DOHH2 (cell line): ENCODE results near the gene MYO15A.

Experiments used
- H3F3A ChIP-seq: fragments of 200-600 bp; sonication (generic), shearing (Covaris generic); 2 replicates; pipeline ENCODE4 v1.6.0; 2016; ENCODE audit warnings: antibody characterized with exemption, mild to moderate bottlenecking; ENCODE audit not compliant: control insufficient read depth, insufficient read depth
- H3K27ac ChIP-seq: fragments of 200-600 bp; sonication (generic); 2 replicates; pipeline ENCODE4 v1.5.1; 2014; ENCODE audit warnings: low read depth, mild to moderate bottlenecking, low read length, moderate library complexity
- H3K27me3 ChIP-seq: fragments of 200-600 bp; sonication (generic); 2 replicates; pipeline ENCODE4 v1.6.1; 2014; ENCODE audit warnings: mild to moderate bottlenecking, low read length, mixed read lengths; ENCODE audit not compliant: control insufficient read depth
- H3K36me3 ChIP-seq: fragments of 200-600 bp; sonication (generic); 2 replicates; pipeline ENCODE4 v1.6.1; 2014; ENCODE audit warnings: mild to moderate bottlenecking, low read length, moderate library complexity, mixed read lengths; ENCODE audit not compliant: control insufficient read depth
- H3K4me1 ChIP-seq: fragments of 200-600 bp; sonication (generic); 2 replicates; pipeline ENCODE4 v1.6.1; 2014; ENCODE audit warnings: mild to moderate bottlenecking, low read length, mixed read lengths; ENCODE audit not compliant: control insufficient read depth
- H3K4me2 ChIP-seq: fragments of 200-600 bp; sonication (generic); 2 replicates; pipeline ENCODE4 v1.6.0; 2014; ENCODE audit warnings: mild to moderate bottlenecking, low read length, moderate library complexity
- H3K4me3 ChIP-seq: fragments of 200-600 bp; sonication (generic); 2 replicates; pipeline ENCODE4 v1.5.1; 2014; ENCODE audit warnings: mild to moderate bottlenecking, low read length, mixed read lengths
- H3K79me2 ChIP-seq: fragments of 200-600 bp; sonication (generic); 2 replicates; pipeline ENCODE4 v1.6.1; 2014; ENCODE audit warnings: mild to moderate bottlenecking, low read length, mixed read lengths; ENCODE audit not compliant: control insufficient read depth
- H3K9me2 ChIP-seq: fragments of 200-600 bp; sonication (generic); replicated peaks from 2 replicates; pipeline ENCODE4 v1.6.1; 2014; ENCODE audit warnings: mild to moderate bottlenecking, low read length, mixed read lengths; ENCODE audit not compliant: control insufficient read depth
- H3K9me3 ChIP-seq: fragments of 200-600 bp; sonication (generic); 2 replicates; pipeline ENCODE4 v1.6.1; 2014; ENCODE audit warnings: antibody characterized with exemption, low read length, mixed read lengths; ENCODE audit not compliant: control insufficient read depth, insufficient read depth
- H4K20me1 ChIP-seq: fragments of 200-600 bp; sonication (generic); 2 replicates; pipeline ENCODE4 v1.6.0; 2014; ENCODE audit warnings: low read depth, mild to moderate bottlenecking, antibody characterized with exemption, low read length, moderate library complexity; ENCODE audit not compliant: control insufficient read depth, insufficient read depth
- CTCF ChIP-seq: fragments of 200-600 bp; sonication (generic); IDR thresholded peaks from one replicate; pipeline ENCODE4 v1.5.1; 2014; ENCODE audit warnings: antibody characterized with exemption, mild to moderate bottlenecking, low read depth, low read length; ENCODE audit not compliant: poor library complexity, severe bottlenecking
- EZH2phosphoT487 ChIP-seq: fragments of 200-600 bp; sonication (generic); IDR thresholded peaks from 2 replicates; pipeline ENCODE4 v1.6.1; 2017; ENCODE audit warnings: borderline replicate concordance, mild to moderate bottlenecking, antibody characterized with exemption, low read length, moderate library complexity, mixed read lengths

MYO15A gene

GRCh38 chr17:18226284-18226945, 117.9 kb downstream of the MYO15A start:
- Histone ChIP-seq H3K4me1 (peaks cover 14% of the 10 kb centered on the region), H3K36me3 (no peaks in the 10 kb centered on the region), H4K20me1 (no peaks in the 10 kb centered on the region), H3K4me2 (peak overlapping the region; percentile 77), H3K27ac (no peak overlapping the region), H3K9me2 (no peaks in the 10 kb centered on the region), H3K9me3 (no peaks in the 10 kb centered on the region), H3F3A (no peaks in the 10 kb centered on the region), H3K79me2 (peaks cover 8% of the 10 kb centered on the region), H3K4me3 (peak overlapping the region; percentile 80), H3K27me3 (no peaks in the 10 kb centered on the region)
- no peak for TF ChIP-seq CTCF

GRCh38 chr17:18227635-18228034, 119.1 kb downstream of the MYO15A start:
- Histone ChIP-seq H3K4me1 (peaks cover 14% of the 10 kb centered on the region), H3F3A (no peaks in the 10 kb centered on the region), H4K20me1 (no peaks in the 10 kb centered on the region), H3K36me3 (no peaks in the 10 kb centered on the region), H3K4me3 (no peak overlapping the region), H3K4me2 (no peak overlapping the region), H3K27ac (no peak overlapping the region), H3K9me2 (no peaks in the 10 kb centered on the region), H3K9me3 (no peaks in the 10 kb centered on the region), H3K79me2 (peaks cover 8% of the 10 kb centered on the region), H3K27me3 (no peaks in the 10 kb centered on the region)
- TF ChIP-seq CTCF: no peak
- no peak for TF ChIP-seq EZH2phosphoT487

GRCh38 chr17:18228176-18228682, 119.7 kb downstream of the MYO15A start:
- Histone ChIP-seq H3K27ac (no peak overlapping the region), H3K79me2 (peaks cover 8% of the 10 kb centered on the region), H3K36me3 (no peaks in the 10 kb centered on the region), H3K27me3 (no peaks in the 10 kb centered on the region), H3K9me3 (no peaks in the 10 kb centered on the region), H3K4me3 (no peak overlapping the region), H3K4me2 (no peak overlapping the region), H4K20me1 (no peaks in the 10 kb centered on the region), H3K9me2 (no peaks in the 10 kb centered on the region), H3K4me1 (peaks cover 14% of the 10 kb centered on the region), H3F3A (no peaks in the 10 kb centered on the region)
- TF ChIP-seq EZH2phosphoT487 (no peak), CTCF (no peak)

GRCh38 chr17:18229254-18229653, 120.7 kb downstream of the MYO15A start:
- no peak for TF ChIP-seq EZH2phosphoT487
- no peak for TF ChIP-seq CTCF
- no peaks in the 10 kb centered on the region for H3K9me2 ChIP-seq
- H3K27me3 ChIP-seq: no peaks in the 10 kb centered on the region
- H3K4me2 ChIP-seq: no peak overlapping the region
- no peak overlapping the region for H3K4me3 ChIP-seq
- no peak overlapping the region for H3K27ac ChIP-seq
- H3F3A ChIP-seq: no peaks in the 10 kb centered on the region
- peaks cover 14% of the 10 kb centered on the region for H3K4me1 ChIP-seq
- H3K9me3 ChIP-seq: no peaks in the 10 kb centered on the region
- no peaks in the 10 kb centered on the region for H4K20me1 ChIP-seq
- H3K79me2 ChIP-seq: peaks cover 8% of the 10 kb centered on the region
- H3K36me3 ChIP-seq: no peaks in the 10 kb centered on the region
